ENCODE measurements around the gene SUPT3H.
"Not testable (repeated sequence)": the region's sequence is repeated elsewhere in the genome, so short reads cannot be mapped to it uniquely, and the experiment has no call there.

The SUPT3H gene

DNA sequence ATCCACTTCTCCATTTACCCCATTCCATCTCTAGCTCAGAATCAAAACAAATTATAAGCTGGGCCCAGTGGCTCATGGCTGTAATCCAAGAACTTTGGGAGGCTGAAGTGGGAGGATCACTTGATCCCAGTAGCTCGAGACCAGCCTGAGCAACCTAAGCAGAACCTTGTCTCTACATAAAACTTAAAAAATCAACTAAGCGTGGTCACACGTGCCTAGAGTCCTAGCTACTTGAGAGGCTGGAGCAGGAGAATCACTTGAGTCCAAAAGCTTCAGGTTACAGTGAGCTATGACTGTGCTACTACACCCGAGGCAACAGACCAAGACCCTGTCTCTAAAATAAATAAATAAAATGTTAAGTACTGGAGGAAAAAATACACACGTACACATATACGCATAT is 124.3 kb downstream of the SUPT3H start:
- no peak for DNase-seq

DNA sequence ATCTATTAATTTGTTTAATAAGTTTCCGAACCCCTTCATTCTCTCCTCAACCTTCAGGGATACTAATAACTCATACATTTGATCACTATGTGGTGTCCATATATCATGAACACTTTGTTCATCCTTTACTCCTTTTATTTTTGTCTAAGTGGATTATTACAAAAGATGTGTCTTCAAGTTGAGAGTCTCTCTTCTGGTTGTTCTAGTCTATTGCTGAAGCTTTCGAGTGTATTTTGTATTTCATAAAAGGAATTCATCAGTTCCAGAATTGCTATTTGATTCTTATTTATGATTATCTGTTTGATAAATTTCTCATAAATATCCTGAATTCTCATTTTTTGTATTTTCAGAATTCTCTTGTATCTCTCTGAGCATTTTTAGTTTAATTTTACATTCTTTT is 146.1 kb downstream of the SUPT3H start:
- DNase-seq = no peak

- no peak for DNase-seq
These were observed 148.3 kb downstream of the SUPT3H start for GRCh38 chr6:45229416-45229815.

GRCh38 chr6:45226081-45226480 is 151.7 kb downstream of the SUPT3H start:
- no peak for DNase-seq

DNA sequence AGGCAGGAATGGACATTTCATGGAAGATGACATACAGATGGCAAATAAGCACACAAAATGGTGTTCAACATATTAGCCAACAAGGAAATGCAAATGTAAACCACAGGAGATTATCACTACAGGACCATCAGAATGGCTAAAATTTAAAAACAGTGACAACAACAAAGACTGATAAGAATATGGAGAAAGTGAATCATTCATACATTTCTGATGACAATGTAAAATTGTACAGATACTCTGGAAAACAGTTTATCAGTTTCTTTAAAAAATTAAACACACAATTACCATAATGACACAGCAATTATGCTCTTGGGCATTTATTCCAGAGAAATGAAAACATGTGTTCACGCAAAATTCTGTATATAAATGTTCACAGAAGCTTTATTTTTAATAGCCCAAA is 155.4 kb downstream of the SUPT3H start:
- no peak for DNase-seq

DNA sequence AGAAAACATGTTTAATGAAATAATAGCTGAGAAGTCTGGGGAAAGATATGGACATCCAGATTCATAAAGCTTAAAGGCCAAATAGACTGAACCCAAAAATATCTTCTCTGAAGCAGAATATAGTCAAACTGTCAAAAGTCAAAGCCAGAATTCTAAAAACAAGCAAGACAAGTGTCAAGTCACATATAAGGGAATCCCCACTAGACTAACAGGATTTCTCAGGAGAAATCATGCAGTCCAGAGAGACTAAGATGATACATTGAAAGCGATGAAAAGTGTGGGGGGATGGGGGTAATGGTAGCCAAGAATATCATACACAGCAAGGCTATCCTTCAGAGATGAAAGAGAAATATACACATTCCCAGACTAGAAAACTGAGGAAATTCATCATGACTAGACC is 162.0 kb downstream of the SUPT3H start:
- no peak for DNase-seq

DNA sequence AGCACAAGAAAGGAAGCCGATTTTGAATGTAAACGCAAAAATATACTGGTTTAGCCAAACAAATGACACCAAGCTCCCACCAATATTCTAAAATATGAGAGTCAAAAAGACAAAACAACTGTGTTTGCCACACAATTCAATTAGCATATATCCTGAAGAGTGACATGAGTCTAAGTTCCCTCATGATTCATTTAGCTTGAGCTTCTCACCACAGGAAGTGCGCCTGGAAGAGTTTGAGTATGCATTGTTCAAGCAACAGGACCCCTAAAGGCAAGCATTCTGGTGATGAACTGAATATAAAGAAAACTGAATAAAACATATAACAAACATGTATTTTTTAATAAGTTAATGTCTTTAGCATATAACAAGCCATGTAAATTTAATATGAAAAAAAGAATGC is 164.8 kb downstream of the SUPT3H start:
- DNase-seq = no peak

GRCh38 chr6:45209762-45210161 is 168.0 kb downstream of the SUPT3H start:
- DNase-seq = no peak

GRCh38 chr6:45206793-45207492 is 170.8 kb downstream of the SUPT3H start:
- DNase-seq = no peak

GRCh38 chr6:45201484-45201883 is 176.2 kb downstream of the SUPT3H start:
- no peak for DNase-seq

- DNase-seq = no peak
These were observed 177.2 kb downstream of the SUPT3H start for GRCh38 chr6:45200510-45200909.

DNA sequence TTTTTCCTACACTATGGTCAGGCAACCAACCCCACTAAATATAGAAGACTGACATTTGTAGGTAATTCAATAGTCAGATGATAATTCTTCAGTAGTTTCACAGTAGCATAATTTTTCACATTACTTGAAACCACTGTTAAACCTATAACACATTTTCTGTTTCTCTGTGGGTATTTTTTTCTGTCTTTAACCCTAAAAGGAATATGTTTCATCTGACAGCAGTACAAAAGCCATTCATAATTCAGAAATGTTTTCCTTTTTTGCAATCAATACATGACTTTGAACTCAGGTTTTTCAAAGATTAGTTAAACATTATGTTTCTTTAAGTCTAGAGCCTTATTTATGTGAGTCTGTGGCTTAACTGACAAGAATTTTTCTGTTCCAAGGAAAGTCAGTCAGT is 178.2 kb downstream of the SUPT3H start:
- DNase-seq = no peak

GRCh38 chr6:45196121-45196520 is 181.6 kb downstream of the SUPT3H start:
- no peak for DNase-seq

DNA sequence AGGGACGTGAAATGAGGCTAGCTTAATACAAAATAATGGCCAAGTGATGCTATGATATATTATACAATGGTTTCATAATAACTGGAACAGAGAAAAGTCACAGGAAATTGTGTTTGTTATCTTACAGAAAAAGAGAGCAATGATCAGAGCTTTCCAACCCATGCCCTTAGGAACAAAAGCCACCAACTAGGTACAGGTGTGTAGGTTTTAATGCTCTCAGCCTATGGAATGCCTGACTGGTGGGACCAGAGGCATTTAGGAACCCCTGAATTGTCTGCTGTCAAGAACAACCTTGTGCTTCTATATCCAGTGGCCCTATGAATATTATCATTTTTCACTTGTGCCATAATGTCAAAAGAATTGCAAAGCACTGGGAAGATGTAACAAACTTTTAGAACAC is 182.6 kb downstream of the SUPT3H start:
- no peak for DNase-seq

- DNase-seq = no peak
These were observed 185.2 kb downstream of the SUPT3H start for GRCh38 chr6:45192556-45192955.

- no peak for DNase-seq
These were observed 186.3 kb downstream of the SUPT3H start for GRCh38 chr6:45191414-45191813.

DNA sequence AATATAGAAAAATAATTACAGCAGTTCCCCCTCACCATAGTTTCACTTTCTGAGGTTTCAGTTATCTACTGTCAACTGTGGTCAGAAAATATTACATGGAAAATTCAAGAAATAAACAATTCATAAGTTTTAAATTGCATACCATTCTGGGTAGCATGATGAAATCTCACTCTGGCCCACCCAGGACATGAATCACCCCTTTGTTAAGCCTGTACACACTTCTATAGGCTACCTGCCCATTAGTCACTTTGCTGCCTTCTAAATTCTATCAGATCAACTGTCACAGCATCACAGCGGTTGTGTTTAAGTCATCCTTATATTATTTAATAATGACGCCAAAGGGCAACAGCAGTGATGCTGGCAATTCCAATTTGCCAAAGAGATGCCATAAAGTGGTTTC is 189.9 kb downstream of the SUPT3H start:
- DNase-seq = no peak

GRCh38 chr6:45185403-45186251 is 192.1 kb downstream of the SUPT3H start:
- DNase-seq = no peak

GRCh38 chr6:45184937-45185336 is 192.8 kb downstream of the SUPT3H start:
- DNase-seq = no peak

GRCh38 chr6:45184040-45184439 is 193.7 kb downstream of the SUPT3H start:
- no peak for DNase-seq

DNA sequence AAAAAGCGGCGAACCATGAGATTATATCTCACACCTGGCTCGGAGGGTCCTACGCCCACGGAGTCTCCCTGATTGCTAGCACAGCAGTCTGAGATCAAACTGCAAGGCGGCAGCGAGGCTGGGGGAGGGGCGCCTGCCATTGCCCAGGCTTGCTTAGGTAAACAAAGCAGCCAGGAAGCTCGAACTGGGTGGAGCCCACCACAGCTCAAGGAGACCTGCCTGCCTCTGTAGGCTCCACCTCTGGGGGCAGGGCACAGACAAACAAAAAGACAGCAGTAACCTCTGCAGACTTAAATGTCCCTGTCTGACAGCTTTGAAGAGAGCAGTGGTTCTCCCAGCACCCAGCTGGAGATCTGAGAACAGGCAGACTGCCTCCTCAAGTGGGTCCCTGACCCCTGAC is 201.4 kb downstream of the SUPT3H start:
- not testable (repeated sequence) for DNase-seq

- DNase-seq = no peak
These were observed 202.5 kb downstream of the SUPT3H start for GRCh38 chr6:45175272-45175671.

DNA sequence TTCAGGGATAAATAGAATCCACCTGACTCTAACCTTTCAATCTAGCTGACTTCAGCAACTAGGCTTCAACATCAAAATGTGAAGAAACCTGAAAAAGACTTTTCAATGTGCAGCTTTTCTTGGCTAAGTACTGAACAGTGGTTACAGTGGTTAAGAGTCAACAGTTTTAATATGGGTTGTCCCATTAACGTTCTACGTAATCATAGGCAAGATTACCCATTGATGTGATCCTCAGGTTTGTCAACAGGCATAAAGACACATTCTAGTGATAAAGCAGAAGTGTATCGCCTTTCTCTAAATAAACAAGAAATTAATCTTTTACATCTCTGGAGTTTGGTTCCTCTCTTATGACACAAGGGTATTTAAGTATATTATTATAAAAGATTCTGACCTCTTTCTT is 203.7 kb downstream of the SUPT3H start:
- no peak for DNase-seq

DNA sequence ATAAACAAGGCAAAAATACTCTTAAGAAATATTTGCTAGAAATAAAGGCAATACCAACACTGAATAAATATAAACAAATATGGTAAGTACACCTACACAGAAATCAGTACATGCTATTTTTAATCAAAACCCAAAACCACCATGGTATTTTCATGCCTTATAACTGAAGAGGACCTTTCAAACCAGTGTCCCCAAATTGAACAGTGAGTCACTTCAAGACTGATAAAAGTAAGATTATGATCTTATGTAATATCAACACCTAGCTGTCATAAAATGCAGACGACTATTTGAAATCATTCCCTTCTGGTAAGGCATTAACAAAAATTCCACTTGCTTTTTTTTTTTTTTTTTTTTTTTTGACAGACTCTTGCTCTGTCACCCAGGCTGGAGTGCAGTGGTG is 206.4 kb downstream of the SUPT3H start:
- no peak for DNase-seq

DNA sequence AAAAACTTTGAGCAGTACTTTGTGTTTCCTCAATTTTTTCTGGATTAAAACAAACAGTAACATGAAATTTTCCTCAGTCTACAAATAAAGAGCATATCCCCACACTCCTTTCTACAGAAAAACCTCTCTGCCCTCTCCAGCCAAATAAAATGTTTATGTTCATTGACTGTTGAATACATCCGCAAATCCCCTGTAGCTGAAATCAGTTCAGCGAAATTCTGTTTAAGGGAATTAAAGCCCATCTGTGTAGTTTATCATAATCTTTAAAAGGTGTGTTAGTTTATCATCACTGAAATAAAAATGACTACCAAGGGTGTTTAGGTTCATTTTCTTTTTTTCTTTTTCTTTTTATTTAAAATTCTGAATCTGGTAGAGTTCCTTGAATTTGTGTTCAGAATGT is 207.4 kb downstream of the SUPT3H start:
- no peak for DNase-seq
